Endothelial cell of umbilical vein (primary cell): Measurements from ENCODE around the gene TBL1Y. TPM values are rescaled to one million over a fixed set of nuclear protein-coding genes. Genes with fewer than 3 reads are reported as not detected.

Experiments
- BruUV-seq: library from RNA; stranded (reverse); fragments of 400-500 nt; replicated peaks from 2 replicates; lab custom pipeline; 2021; lab: Mats Ljungman, UMichigan
- CTCF ChIA-PET: fragments of 300-600, 350-600 bp; sonication (Branson Sonifier 250); formaldehyde crosslinking; loops from one replicate; lab custom pipeline; 2021; ENCODE audit warnings: antibody characterized with exemption, inconsistent platforms; lab: Charles Lee
- POLR2A ChIA-PET: fragments of 300-600, 350-600 bp; sonication (Branson Sonifier 250); formaldehyde crosslinking; loops from one replicate; lab custom pipeline; 2021; ENCODE audit warnings: antibody characterized with exemption, inconsistent platforms; lab: Charles Lee
- DNase-seq: peaks from one replicate; pipeline ENCODE4 v3.0.0-alpha.2; 2011; ENCODE audit warnings: low read depth, low spot score
- FAIRE-seq: peaks from 2 replicates; lab custom pipeline; 2011; peaks lifted over from hg19 to GRCh38; lab: Jason Lieb, UNC
- H2AFZ ChIP-seq: 2 replicates; pipeline ENCODE4 v1.6.0; 2012; ENCODE audit warnings: low read depth, low read length, control low read depth, inconsistent platforms
- H3K27ac ChIP-seq: 2 replicates; pipeline ENCODE4 v1.5.1; 2011; ENCODE audit warnings: low read depth, mild to moderate bottlenecking, control low read depth, low read length, moderate library complexity; ENCODE audit not compliant: insufficient read depth
- H3K27me3 ChIP-seq, 2 experiments: 2 replicates each; pipeline versions ENCODE4 v1.6.0 to v1.6.1; 2011; ENCODE audit warnings: low read length in 2 of 2, mixed read lengths in 1 of 2; ENCODE audit not compliant: control insufficient read depth in 2 of 2, insufficient read depth in 2 of 2
- H3K36me3 ChIP-seq, 2 experiments: 2 replicates in 1 of 2; 3 replicates in 1 of 2; pipeline ENCODE4 v1.5.1; 2011; ENCODE audit warnings: low read length in 2 of 2, mild to moderate bottlenecking in 1 of 2, moderate library complexity in 1 of 2; ENCODE audit not compliant: control insufficient read depth in 2 of 2, insufficient read depth in 2 of 2; ENCODE audit errors: extremely low read depth in 1 of 2
- H3K4me1 ChIP-seq: 3 replicates; pipeline ENCODE4 v1.5.1; 2011; ENCODE audit warnings: mild to moderate bottlenecking, low read length; ENCODE audit not compliant: control insufficient read depth, insufficient read depth; ENCODE audit errors: extremely low read depth
- H3K4me2 ChIP-seq: 2 replicates; pipeline ENCODE4 v1.6.1; 2011; ENCODE audit warnings: low read length, control low read depth, mixed read lengths; ENCODE audit not compliant: insufficient read depth
- H3K4me3 ChIP-seq, 3 experiments: fragments of 200-600 bp in 1 of 3; sonication (generic), shearing (Covaris generic) in 1 of 3; replicated peaks in 1 of 3; 2 replicates each; pipeline ENCODE4 v1.5.1; 2011 to 2016; ENCODE audit warnings: control low read depth in 3 of 3, low read length in 3 of 3, mild to moderate bottlenecking in 2 of 3, inconsistent platforms in 1 of 3, low read depth in 1 of 3, moderate library complexity in 1 of 3; ENCODE audit not compliant: insufficient read depth in 1 of 3
- H3K79me2 ChIP-seq: 2 replicates; pipeline ENCODE4 v1.6.0; 2012; ENCODE audit warnings: low read length, inconsistent platforms; ENCODE audit not compliant: control insufficient read depth, insufficient read depth
- H3K9ac ChIP-seq: replicated peaks from 2 replicates; pipeline ENCODE3; 2011; ENCODE audit warnings: low read length, control low read depth; ENCODE audit not compliant: insufficient read depth; ENCODE audit errors: extremely low read depth
- H3K9me1 ChIP-seq: replicated peaks from 3 replicates; pipeline ENCODE4 v1.6.0; 2011; ENCODE audit warnings: mild to moderate bottlenecking, low read length; ENCODE audit not compliant: control insufficient read depth, insufficient read depth; ENCODE audit errors: extremely low read depth
- H3K9me3 ChIP-seq: replicated peaks from 2 replicates; pipeline ENCODE4 v1.5.1; 2012; ENCODE audit warnings: low read length, inconsistent platforms; ENCODE audit not compliant: control insufficient read depth, insufficient read depth
- H4K20me1 ChIP-seq: replicated peaks from 2 replicates; pipeline ENCODE3; 2011; ENCODE audit warnings: mild to moderate bottlenecking, low read length; ENCODE audit not compliant: control insufficient read depth, insufficient read depth; ENCODE audit errors: extremely low read depth
- EZH2 ChIP-seq: IDR thresholded peaks from 2 replicates; pipeline ENCODE4 v1.6.1; 2012; ENCODE audit warnings: borderline replicate concordance, low read depth, mild to moderate bottlenecking, moderate library complexity, low read length, inconsistent platforms; ENCODE audit not compliant: severe bottlenecking
- FOS ChIP-seq: IDR thresholded peaks from 2 replicates; pipeline ENCODE4 v1.6.1; 2011; ENCODE audit warnings: mild to moderate bottlenecking, low read length, moderate library complexity, borderline replicate concordance; ENCODE audit not compliant: insufficient read depth
- GATA2 ChIP-seq: IDR thresholded peaks from 2 replicates; pipeline ENCODE4 v1.7.0; 2011; ENCODE audit warnings: low read depth, mild to moderate bottlenecking, moderate library complexity, mixed read lengths, low read length; ENCODE audit not compliant: insufficient read length, insufficient read depth
- JUN ChIP-seq: IDR thresholded peaks from 2 replicates; pipeline ENCODE4 v1.6.1; 2011; ENCODE audit warnings: borderline replicate concordance, low read depth; ENCODE audit not compliant: insufficient read length, insufficient read depth
- MYC ChIP-seq: IDR thresholded peaks from one replicate; pipeline ENCODE4 v1.6.1; 2011; ENCODE audit warnings: mild to moderate bottlenecking, low read depth, low read length
- POLR2A ChIP-seq: IDR thresholded peaks from 2 replicates; pipeline ENCODE4 v1.6.1; 2012; ENCODE audit warnings: low read depth, mild to moderate bottlenecking, control low read depth, low read length
- POLR2AphosphoS5 ChIP-seq: IDR thresholded peaks from 2 replicates; pipeline ENCODE4 v1.6.1; 2012; ENCODE audit warnings: low read depth, mild to moderate bottlenecking, control low read depth, low read length, moderate library complexity; ENCODE audit not compliant: insufficient read depth
- dilution Hi-C: fragments of 300-500 bp; cut with MboI; formaldehyde crosslinking; loops from one replicate; pipeline ENCODE4 v1.15.0; 2019; ENCODE audit warnings: low sequenced_read_pairs; ENCODE audit not compliant: extremely low pct_ligation_motif_present
- intact Hi-C: fragments of 100-400 bp; cut with micrococcal nuclease; formaldehyde crosslinking; loops from one replicate; pipeline ENCODE4 v1.10.0; 2022
- polyA plus RNA-seq, 4 experiments: library from polyadenylated mRNA; depleted of rRNA in 3 of 4; stranded (reverse) in 3 of 4; unstranded in 1 of 4; fragments of >200 nt; gene quantifications; 2 replicates each; pipeline versions ENCODE4 v1.2.1 to v1.2.3, GENCODE V29; 2011 to 2012; ENCODE audit warnings: missing spikeins in 1 of 4
- total RNA-seq: library from RNA; stranded (reverse); gene quantifications from 2 replicates; pipeline ENCODE4 v1.2.3, GENCODE V29; 2021
- TF ChIP-seq, protein P1 (sequence below), 2 donors: IDR thresholded peaks; 1 replicate in 1 of 2; 2 replicates in 1 of 2; pipeline ENCODE4 v1.5.1; 2011; ENCODE audit warnings: low read length in 2 of 2, mild to moderate bottlenecking in 2 of 2, moderate library complexity in 2 of 2, control low read depth in 1 of 2, inconsistent platforms in 1 of 2, low read depth in 1 of 2; ENCODE audit not compliant: insufficient read depth in 1 of 2; ENCODE audit errors: extremely low read depth in 1 of 2
- TF ChIP-seq, protein P2 (sequence below): IDR thresholded peaks from 2 replicates; pipeline ENCODE4 v1.6.1; 2011; ENCODE audit not compliant: insufficient read depth, insufficient read length

Gene TBL1Y
- total and polyA plus RNA-seq, 2 donors (not counting 3 experiments of a cell fraction or from before 2014, with no cell fraction given) = not detected

DNA sequence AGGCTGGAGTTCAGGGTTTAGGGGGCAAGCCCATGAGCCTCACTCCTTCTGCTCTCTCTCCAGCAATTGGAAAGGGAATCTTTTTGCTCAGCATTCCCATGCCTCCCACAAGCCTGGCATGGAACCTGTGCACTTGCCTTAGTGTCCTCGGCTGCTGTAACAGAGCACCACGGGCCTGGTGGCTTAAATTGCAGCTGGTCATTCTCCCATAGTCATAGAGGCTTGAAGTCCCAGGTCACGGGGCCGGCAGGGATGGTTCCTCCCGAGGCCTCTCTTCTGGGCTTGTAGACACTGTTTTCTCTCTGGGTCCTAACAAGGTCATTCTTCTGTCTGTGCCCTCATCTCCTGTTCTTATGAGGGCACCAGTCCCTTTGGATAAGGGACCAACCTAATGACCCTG is 57.2 kb downstream of the TBL1Y start:
- Histone ChIP-seq H3K79me2 (no peaks in the 10 kb centered on the region), H3K9ac (no peak overlapping the region), H3K27ac (no peak overlapping the region), H3K9me3 (no peaks in the 10 kb centered on the region), H4K20me1 (no peaks in the 10 kb centered on the region), H3K27me3 (no peaks in the 10 kb centered on the region), H3K4me1 (no peaks in the 10 kb centered on the region), H2AFZ (no peak overlapping the region), H3K9me1 (no peaks in the 10 kb centered on the region), H3K36me3 (no peaks in the 10 kb centered on the region), H3K4me3 (no peak overlapping the region), H3K4me2 (no peak overlapping the region)
- dilution Hi-C loops = no loop called here
- CTCF ChIA-PET = no interaction called here
- FAIRE-seq = no peak
- TF ChIP-seq POLR2AphosphoS5 (no peak), POLR2A (no peak), JUN (no peak), EZH2 (no peak), MYC (no peak), GATA2 (no peak), FOS (no peak)
- TF ChIP-seq, protein P1, sequence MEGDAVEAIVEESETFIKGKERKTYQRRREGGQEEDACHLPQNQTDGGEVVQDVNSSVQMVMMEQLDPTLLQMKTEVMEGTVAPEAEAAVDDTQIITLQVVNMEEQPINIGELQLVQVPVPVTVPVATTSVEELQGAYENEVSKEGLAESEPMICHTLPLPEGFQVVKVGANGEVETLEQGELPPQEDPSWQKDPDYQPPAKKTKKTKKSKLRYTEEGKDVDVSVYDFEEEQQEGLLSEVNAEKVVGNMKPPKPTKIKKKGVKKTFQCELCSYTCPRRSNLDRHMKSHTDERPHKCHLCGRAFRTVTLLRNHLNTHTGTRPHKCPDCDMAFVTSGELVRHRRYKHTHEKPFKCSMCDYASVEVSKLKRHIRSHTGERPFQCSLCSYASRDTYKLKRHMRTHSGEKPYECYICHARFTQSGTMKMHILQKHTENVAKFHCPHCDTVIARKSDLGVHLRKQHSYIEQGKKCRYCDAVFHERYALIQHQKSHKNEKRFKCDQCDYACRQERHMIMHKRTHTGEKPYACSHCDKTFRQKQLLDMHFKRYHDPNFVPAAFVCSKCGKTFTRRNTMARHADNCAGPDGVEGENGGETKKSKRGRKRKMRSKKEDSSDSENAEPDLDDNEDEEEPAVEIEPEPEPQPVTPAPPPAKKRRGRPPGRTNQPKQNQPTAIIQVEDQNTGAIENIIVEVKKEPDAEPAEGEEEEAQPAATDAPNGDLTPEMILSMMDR (IDR thresholded peaks at IDR 0.05; ENCODE audit: extremely low read depth in 1 of 2, insufficient read depth in 1 of 2, low read depth in 1 of 2, low read length in 2 of 2) = no peak
- TF ChIP-seq, protein P2, sequence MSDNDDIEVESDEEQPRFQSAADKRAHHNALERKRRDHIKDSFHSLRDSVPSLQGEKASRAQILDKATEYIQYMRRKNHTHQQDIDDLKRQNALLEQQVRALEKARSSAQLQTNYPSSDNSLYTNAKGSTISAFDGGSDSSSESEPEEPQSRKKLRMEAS = no peak
- no TSS peak for BruUV-seq
- no peak for DNase-seq
- intact Hi-C loops = loop anchor here (10.0 kb wide), 1 partner anchor 847 kb away; no protein-coding TSS in a partner anchor
- POLR2A ChIA-PET = no interaction called here
